HCT116 (cell line): ENCODE data around the gene RWDD3.

Experiments
- EZH2 ChIP-seq: fragments of 200-600 bp; sonication (generic); IDR thresholded peaks from 2 replicates; pipeline ENCODE4 v1.6.1; 2017; ENCODE audit warnings: antibody characterized with exemption, mixed run types
- EZH2phosphoT487 ChIP-seq: fragments of 200-600 bp; IDR thresholded peaks from 2 replicates; pipeline ENCODE4 v1.6.1; 2018; ENCODE audit warnings: antibody characterized with exemption, borderline replicate concordance
- POLR2A ChIP-seq: IDR thresholded peaks from 2 replicates; pipeline ENCODE4 v1.7.0; 2011; ENCODE audit warnings: borderline replicate concordance; ENCODE audit not compliant: insufficient read depth, insufficient read length; ENCODE audit errors: extremely low read depth
- ZFX ChIP-seq: fragments of 450-650 bp; IDR thresholded peaks from 2 replicates; pipeline ENCODE4 v1.6.1; 2017

DNA sequence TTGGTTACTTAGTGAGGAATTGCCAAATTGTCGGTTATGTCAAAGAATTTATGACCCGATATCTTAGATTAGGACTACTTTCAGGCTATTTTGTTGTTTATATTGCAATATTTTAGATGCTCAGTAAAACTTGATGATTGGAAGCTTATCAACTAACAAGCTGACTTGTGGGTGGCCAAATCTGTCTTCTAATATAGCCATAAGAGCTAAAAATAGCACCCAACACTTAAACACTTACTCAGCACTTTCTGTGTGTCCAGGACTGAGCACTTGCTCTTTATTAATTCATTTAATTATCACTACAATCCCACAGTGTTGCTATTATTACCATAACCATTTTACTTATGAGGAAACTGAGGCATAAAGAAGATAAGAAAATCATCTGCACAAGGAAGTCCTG, 50.4 kb downstream of the RWDD3 start:
- TF ChIP-seq POLR2A (no peak), EZH2phosphoT487 (no peak), EZH2 (no peak), ZFX (no peak)
